RCC 7860 (cell line): ENCODE data around the gene H6PD.
A peak's percentile ranks its signal among the peaks of the same experiment; 100 is the strongest.
"Not testable (repeated sequence)": the region's sequence is repeated elsewhere in the genome, so short reads cannot be mapped to it uniquely, and the experiment has no call there.

Experiments used
- DNase-seq: peaks from one replicate; pipeline ENCODE4 v3.0.0-alpha.2; 2015; ENCODE audit warnings: low spot score
- FAIRE-seq: peaks from 2 replicates; lab custom pipeline; 2012; peaks lifted over from hg19 to GRCh38; lab: Jason Lieb, UNC

The H6PD gene

DNA sequence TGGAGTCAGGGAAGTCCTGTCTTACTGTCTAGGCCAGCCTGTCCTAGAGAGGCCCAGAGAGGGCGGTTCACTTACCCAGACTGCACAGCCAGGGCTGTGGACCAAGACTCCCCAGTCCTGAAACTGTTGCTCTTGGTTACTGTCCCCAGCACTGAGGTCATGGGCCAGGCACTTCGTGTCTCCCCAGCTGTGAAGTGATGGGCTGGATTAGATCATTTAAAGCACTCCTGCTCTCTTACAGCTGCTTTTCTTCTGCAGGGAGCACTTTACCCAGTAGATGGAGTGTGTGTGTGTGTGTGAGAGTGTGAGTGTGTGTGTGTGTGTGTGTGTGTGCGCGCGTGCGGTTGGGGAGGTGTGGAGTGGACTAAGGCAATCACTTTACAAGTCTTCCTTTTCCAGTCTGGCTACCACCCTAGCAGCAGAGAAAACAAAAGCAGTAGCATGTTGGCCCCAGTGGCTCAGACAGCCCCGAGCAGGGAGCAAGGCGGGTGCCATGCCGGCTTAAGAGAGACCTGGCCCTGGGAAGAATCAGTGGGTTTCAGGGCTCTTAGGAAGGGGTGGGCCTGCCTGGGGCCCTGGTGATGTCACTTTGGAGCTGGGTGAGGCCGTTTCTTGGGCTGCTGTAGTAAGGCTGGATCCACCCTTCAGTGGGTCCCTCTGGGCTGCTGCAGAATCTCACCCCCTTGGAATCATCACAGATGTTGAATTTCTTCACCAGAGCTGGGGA, 60.5 kb downstream of the H6PD start:
- DNase-seq: peak; percentile 63
- FAIRE-seq: no peak

DNA sequence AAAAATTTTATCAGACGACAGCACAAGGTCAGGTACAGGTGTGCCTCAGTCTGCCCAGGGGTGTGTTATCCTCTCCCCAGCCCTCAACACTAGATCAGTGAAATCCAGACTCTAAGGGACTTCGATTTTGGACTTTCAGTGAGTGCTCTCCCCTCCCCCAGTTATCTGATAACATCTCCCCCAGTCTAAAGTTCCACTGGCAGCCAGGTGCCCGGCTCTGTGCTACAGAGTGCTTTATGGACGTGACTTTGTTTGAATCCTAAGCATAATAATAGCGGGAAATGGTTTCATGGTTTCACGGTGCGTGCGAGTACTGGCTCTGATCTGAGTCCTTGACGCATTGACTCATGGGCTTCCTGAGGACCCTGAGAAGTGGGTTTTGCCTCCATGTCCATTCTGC, 61.3 kb downstream of the H6PD start:
- FAIRE-seq (no peak), DNase-seq (no peak)

- FAIRE-seq (no peak), DNase-seq (no peak)
Measured at GRCh38 chr1:9296850-9297249, 62.3 kb downstream of the H6PD start.

DNA sequence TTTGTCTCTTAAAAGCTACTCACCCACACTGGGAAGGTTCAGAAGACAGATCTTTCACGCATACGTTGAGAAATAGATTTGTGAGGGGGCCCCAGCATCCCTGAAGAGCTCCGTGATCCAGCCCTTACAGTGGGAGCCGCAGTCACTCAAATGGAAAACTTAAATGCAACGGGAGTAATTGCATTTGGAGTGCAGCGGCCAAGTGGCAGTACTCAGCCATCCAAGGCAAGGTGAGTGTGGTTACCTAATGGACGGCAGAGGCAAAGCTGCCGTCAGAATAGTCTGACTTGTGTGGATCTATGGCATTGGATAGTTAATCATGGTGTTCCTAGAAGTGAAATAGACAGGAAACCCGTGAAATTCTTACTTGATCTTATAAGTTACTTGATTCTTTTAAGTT, 63.3 kb downstream of the H6PD start:
- no peak for DNase-seq

GRCh38 chr1:9298282-9298681, 63.7 kb downstream of the H6PD start:
- no peak for FAIRE-seq
- DNase-seq: no peak

More for the DNA sequence above, 63.3 kb downstream of the H6PD start:
- FAIRE-seq: no peak

- FAIRE-seq: not testable (repeated sequence)
- peak; percentile 23 for DNase-seq
Measured at GRCh38 chr1:9299571-9300541, 65.3 kb downstream of the H6PD start.

- FAIRE-seq (no peak), DNase-seq (no peak)
Measured at GRCh38 chr1:9300573-9300972, 66.0 kb downstream of the H6PD start.

DNA sequence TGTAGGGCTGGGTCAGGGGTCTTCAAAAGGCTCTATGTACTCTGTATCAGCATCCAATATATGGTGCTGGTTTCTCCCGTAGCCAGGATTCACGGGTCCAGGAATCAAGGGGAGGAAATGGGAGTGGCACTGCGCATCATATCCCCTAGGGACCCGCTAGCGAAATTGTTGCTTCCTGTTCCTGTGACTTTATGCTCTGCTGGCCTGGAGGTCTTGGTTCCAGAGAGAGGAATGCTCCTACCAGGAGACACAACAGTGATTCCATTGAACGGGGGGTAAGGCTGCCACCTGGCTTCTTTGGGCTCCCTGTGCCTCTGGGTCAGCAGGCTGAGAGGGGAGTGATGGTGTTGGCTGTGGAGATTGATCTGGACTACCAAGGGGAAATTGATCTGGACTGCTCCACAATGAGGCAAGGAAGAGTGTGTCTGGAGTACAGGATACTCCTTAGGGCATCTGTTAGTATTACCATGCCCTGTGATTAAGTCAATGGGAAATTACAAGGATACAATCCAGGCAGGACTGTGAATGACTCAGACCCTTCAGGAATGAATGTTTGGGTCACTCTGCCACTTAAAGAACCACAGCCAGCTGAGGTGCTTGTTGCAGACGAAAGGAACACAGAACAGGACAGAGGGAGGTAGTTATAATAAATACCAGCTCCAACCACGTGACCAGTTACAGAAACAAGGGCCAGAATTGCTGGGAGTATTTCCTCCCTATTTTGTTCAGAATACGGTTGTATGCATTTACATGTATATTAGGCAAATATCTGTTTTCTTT, 68.4 kb downstream of the H6PD start:
- DNase-seq (peak; percentile 88), FAIRE-seq (peak; percentile 94)

GRCh38 chr1:9303916-9304315, 69.3 kb downstream of the H6PD start:
- FAIRE-seq: no peak
- no peak for DNase-seq

GRCh38 chr1:9305216-9305615, 70.6 kb downstream of the H6PD start:
- DNase-seq: no peak

GRCh38 chr1:9306006-9306405, 71.4 kb downstream of the H6PD start:
- no peak for FAIRE-seq

More at GRCh38 chr1:9305216-9305615, 70.6 kb downstream of the H6PD start:
- FAIRE-seq: no peak

GRCh38 chr1:9307303-9307702, 72.7 kb downstream of the H6PD start:
- FAIRE-seq: no peak
- no peak for DNase-seq

More at GRCh38 chr1:9306006-9306405, 71.4 kb downstream of the H6PD start:
- no peak for DNase-seq

GRCh38 chr1:9308236-9308785, 73.7 kb downstream of the H6PD start:
- FAIRE-seq (no peak), DNase-seq (no peak)

DNA sequence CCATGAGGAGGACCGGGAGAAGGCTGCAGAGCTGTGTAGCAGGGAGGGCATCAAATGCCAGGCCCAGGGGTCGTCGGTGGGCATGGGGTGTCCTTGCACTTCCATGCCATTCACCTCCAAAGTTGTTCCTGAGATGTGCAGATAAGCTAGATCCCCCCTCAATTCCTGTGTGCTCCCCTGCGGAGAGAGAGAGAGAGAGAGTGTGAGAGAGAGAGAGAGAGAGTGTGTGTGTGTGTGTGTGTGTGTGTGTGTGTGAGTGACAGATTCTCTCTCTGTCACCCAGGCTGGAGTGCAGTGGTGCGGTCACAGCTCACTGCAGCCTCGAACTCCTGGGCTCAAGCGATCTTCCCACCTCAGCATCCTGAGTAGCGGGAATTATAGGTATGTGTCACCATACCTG, 74.5 kb downstream of the H6PD start:
- DNase-seq: no peak
- no peak for FAIRE-seq

DNA sequence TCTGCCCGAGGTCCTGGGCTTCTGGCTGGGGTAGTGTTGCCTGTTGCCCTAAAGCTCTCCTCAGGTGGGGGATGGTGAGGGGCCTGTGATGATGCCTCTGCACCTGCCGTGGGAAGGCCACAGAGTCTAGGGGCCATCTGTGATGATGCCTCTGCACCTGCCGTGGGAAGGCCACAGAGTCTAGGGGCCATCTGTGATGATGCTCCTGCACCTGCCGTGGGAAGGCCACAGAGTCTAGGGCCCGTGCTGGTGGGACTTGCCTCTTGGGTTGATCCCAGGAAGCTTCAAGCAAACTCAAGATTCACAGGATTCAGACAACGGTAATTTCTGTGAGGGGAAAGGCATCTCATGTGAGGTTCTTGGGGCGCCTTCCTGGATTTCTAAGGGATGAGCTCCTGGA, 75.4 kb downstream of the H6PD start:
- no peak for FAIRE-seq

GRCh38 chr1:9311029-9311428, 76.5 kb downstream of the H6PD start:
- DNase-seq (no peak), FAIRE-seq (no peak)

More for the DNA sequence above, 75.4 kb downstream of the H6PD start:
- DNase-seq: no peak

DNA sequence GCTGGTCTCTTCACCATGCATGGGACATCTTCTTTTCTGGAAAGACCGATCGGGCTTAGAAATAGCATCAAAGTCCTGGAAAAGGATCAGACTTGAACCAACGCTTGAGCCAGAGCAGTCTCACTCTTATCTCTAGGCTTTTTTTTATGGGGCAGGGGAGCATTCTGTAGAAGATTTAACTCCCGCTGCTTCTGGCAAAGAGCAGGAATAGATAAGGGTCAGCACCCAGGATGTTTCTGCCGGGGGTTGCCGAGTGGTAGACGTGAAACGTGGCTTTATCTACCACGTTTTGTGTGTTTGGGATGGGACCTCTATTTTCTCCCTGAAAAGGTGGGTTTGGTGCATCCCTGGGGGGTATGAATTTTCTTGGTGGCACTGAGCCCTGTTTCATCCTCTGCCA, 76.9 kb downstream of the H6PD start:
- DNase-seq: no peak
- FAIRE-seq: no peak

GRCh38 chr1:9312168-9312720, 77.7 kb downstream of the H6PD start:
- no peak for DNase-seq
- FAIRE-seq: no peak

DNA sequence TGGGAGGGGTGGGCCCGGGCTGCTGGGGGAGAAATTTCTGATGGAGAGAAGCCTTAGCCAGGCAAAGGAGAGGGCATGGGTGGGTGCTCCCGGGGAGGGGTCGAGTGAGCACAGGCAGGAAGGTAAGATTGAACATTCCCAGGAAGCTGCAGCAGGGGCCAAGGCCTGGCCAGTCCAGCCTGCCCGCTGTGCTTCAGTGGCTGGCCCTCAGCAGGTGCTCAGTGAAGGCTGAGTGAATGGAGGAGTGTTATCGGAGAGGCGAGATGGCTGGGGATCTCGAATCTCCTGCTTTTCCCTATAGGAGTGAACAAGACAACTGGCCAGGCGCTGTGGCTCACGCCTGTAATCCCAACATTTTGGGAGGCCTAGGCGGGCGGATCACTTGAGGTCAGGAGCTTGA, 79.0 kb downstream of the H6PD start:
- FAIRE-seq (no peak), DNase-seq (no peak)

- no peak for FAIRE-seq
- no peak for DNase-seq
Measured at GRCh38 chr1:9314111-9314510, 79.5 kb downstream of the H6PD start.
